Kidney (tissue), 14 donors: Measurements from ENCODE around the gene GOLGA7B. TPM values are rescaled to one million over a fixed set of nuclear protein-coding genes. Genes with fewer than 3 reads are reported as not detected.
A peak's percentile ranks its signal among the peaks of the same experiment; 100 is the strongest.

Source experiments
- DNase-seq, 5 donors: peaks; one replicate each; pipeline ENCODE4 v3.0.0-alpha.2; 2013 to 2020
- FAIRE-seq: peaks from 2 replicates; lab custom pipeline; 2012; peaks lifted over from hg19 to GRCh38; lab: Jason Lieb, UNC
- H3K27ac ChIP-seq, 2 donors: one replicate each; pipeline ENCODE4 v1.7.0; 2013; ENCODE audit warnings: low read depth in 2 of 2, low read length in 2 of 2, inconsistent platforms in 1 of 2
- H3K27me3 ChIP-seq: one replicate; pipeline ENCODE4 v1.7.1; 2013; ENCODE audit warnings: low read length, inconsistent platforms; ENCODE audit not compliant: control insufficient read depth, insufficient read depth
- H3K36me3 ChIP-seq, 3 donors: one replicate each; pipeline versions ENCODE4 v1.7.0 to v1.7.1; 2013; ENCODE audit warnings: low read length in 3 of 3, control low read depth in 1 of 3, inconsistent platforms in 1 of 3; ENCODE audit not compliant: insufficient read depth in 3 of 3, control insufficient read depth in 2 of 3
- H3K4me1 ChIP-seq, 3 donors: one replicate each; pipeline versions ENCODE4 v1.7.0 to v1.7.1; 2013; ENCODE audit warnings: low read length in 3 of 3, inconsistent platforms in 1 of 3, low read depth in 1 of 3; ENCODE audit not compliant: control insufficient read depth in 2 of 3, insufficient read depth in 2 of 3
- H3K4me3 ChIP-seq, 3 donors: one replicate each; pipeline versions ENCODE4 v1.7.0 to v1.8.1; 2013; ENCODE audit warnings: low read length in 3 of 3, control low read depth in 1 of 3, inconsistent platforms in 1 of 3
- H3K9ac ChIP-seq, 3 donors: one replicate each; pipeline versions ENCODE4 v1.7.0 to v1.7.1; 2013; ENCODE audit warnings: low read length in 3 of 3, control low read depth in 1 of 3, inconsistent platforms in 1 of 3
- H3K9me3 ChIP-seq, 3 donors: one replicate each; pipeline versions ENCODE4 v1.7.0 to v1.7.1; 2013; ENCODE audit warnings: low read length in 3 of 3, control low read depth in 1 of 3, inconsistent platforms in 1 of 3; ENCODE audit not compliant: control insufficient read depth in 2 of 3, insufficient read depth in 1 of 3
- CTCF ChIP-seq: IDR thresholded peaks from 3 replicates; pipeline ENCODE4 v1.5.1; 2012; ENCODE audit warnings: mild to moderate bottlenecking, moderate library complexity, borderline replicate concordance; ENCODE audit not compliant: insufficient read depth; ENCODE audit errors: extremely low read depth
- intact Hi-C: fragments of 100-400 bp; cut with DNase I; formaldehyde crosslinking; loops from one replicate; pipeline ENCODE4 v1.11.1; 2022
- polyA plus RNA-seq: library from polyadenylated mRNA; stranded (reverse); fragments of 350-450 nt; fragmentation: Illumina TruSeq; extraction: RNeasy Lipid Tissue Mini Kit (QIAGEN cat#74804); gene quantifications from one replicate; pipeline ENCODE4 v1.2.3, GENCODE V29; 2014; ENCODE audit warnings: low read depth, low replicate concordance; ENCODE audit not compliant: insufficient read depth
- total RNA-seq: library from RNA; stranded (reverse); fragmentation: NEBNext Ultra II Directional; extraction: Animal tissue kit (Norgen Biotek cat#: 25700); gene quantifications from one replicate; pipeline ENCODE4 v1.2.1, GENCODE V29; 2021
- donor health status: control.
- donor health status: control.
- donor health status: control.
- donor health status: control.
- donor health status: control.
- donor health status: DM: yes; HTN: yes; CAD: no.
- donor health status: Normal renal cell carcinoma (clear cell type).

The GOLGA7B gene
- total and polyA plus RNA-seq, 2 donors from 2014 or later = 0.50 TPM; not detected in 1

DNA sequence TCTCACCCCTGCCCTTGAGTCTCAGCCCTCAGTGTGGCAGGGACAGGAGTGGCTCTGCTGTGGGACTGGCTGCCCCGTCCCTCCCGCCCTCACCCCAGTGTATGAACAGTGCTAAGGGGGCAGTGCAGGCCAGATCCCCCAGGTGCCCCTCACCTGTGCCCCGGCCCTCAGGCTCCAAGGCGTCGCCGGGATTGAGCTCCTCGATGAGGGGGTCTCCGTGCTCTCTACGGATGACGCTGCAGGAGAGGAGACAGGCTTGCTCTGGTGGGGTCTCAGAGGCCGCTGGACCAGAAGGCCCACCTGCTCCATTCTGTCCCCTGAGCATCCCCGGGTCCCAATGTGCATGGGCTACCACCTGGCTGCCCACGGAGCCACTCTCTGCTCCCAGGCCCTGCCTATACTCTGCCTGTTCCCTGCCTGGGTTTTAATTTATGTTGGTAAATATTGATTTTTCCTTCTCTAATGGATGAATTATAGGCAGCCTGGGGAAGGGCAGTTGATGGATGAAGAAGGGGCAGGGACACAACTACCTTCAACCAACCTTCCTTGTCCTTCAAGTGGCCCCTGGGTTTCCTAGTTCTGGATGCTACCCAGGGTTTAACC lies 47.2 kb downstream of the GOLGA7B start:
- DNase-seq (no peak), FAIRE-seq (no peak)
- no peaks in the 10 kb centered on the region for H3K27me3 ChIP-seq
- intact Hi-C loops = no loop called here
- no peaks in the 10 kb centered on the region for H3K4me1 ChIP-seq
- no peak overlapping the region for H3K9ac ChIP-seq
- no peaks in the 10 kb centered on the region for H3K9me3 ChIP-seq
- no peaks in the 10 kb centered on the region for H3K36me3 ChIP-seq
- no peak overlapping the region for H3K4me3 ChIP-seq
- TF ChIP-seq CTCF = no peak
- no peak overlapping the region for H3K27ac ChIP-seq

DNA sequence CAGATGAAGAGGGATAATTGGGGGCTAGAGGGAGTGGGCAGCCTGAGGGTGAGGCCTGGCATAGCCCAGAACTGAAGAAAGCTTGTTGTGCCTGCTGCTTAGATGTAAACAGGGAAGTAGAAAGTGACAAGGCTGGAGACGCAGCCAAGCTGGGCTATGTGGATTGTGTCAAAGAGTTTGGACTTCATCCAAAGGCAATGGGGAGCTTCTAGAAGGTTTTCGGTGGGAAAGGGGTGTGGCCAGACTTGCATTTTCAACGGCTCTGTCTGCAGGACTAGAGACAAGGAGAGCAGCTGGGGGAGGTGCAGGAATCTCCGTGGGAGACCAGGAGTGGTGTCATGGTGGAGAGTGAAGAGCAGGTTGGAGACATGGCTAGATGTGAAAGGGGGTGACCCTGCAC lies 48.8 kb downstream of the GOLGA7B start:
- DNase-seq (peak in 3 of 5 donors; percentile 23 to 65 (median 51)), FAIRE-seq (no peak)
- intact Hi-C loops = no loop called here

GRCh38 chr10:97901381-97901780 lies 51.7 kb downstream of the GOLGA7B start:
- no peak for TF ChIP-seq CTCF
- Histone ChIP-seq H3K36me3 (no peaks in the 10 kb centered on the region), H3K4me1 (no peaks in the 10 kb centered on the region), H3K9ac (no peak overlapping the region), H3K4me3 (no peak overlapping the region), H3K27me3 (no peaks in the 10 kb centered on the region), H3K9me3 (no peaks in the 10 kb centered on the region), H3K27ac (no peak overlapping the region)
- DNase-seq = peak in 1 of 5 donors; percentile 59
- FAIRE-seq = no peak
- intact Hi-C loops = no loop called here

More for the DNA sequence above, 48.8 kb downstream of the GOLGA7B start:
- H3K36me3 ChIP-seq = no peaks in the 10 kb centered on the region
- H3K4me3 ChIP-seq = no peak overlapping the region
- H3K9ac ChIP-seq = no peak overlapping the region
- no peaks in the 10 kb centered on the region for H3K27me3 ChIP-seq
- no peak overlapping the region for H3K27ac ChIP-seq
- no peaks in the 10 kb centered on the region for H3K9me3 ChIP-seq
- no peaks in the 10 kb centered on the region for H3K4me1 ChIP-seq
- TF ChIP-seq CTCF = no peak
